Posterior cingulate gyrus (tissue), 11 donors: ENCODE measurements around the gene IFNK.
A peak's percentile ranks its signal among the peaks of the same experiment; 100 is the strongest.

Experiments
- DNase-seq, 10 donors: peaks; one replicate each; pipeline versions ENCODE4 v3.0.0 to v3.0.0-alpha.2; 2020 to 2021; ENCODE audit warnings: mixed read lengths in 3 of 10
- intact Hi-C: fragments of 100-400 bp; cut with DNase I; formaldehyde crosslinking; loops from one replicate; pipeline ENCODE4 v1.15.1; 2023

The IFNK gene

GRCh38 chr9:27566118-27566517 is 42.0 kb downstream of the IFNK start:
- intact Hi-C loops: no loop called here
- DNase-seq: no peak

GRCh38 chr9:27569406-27569805 is 45.3 kb downstream of the IFNK start:
- intact Hi-C loops: no loop called here
- DNase-seq: no peak

GRCh38 chr9:27571011-27571410 is 46.9 kb downstream of the IFNK start:
- no peak for DNase-seq
- intact Hi-C loops: loop anchor here (5.0 to 10.0 kb wide), 3 partner anchors 154 to 679 kb away; partner anchors contain the start of genes CAAP1 and IFT74

- DNase-seq: no peak
Measured at GRCh38 chr9:27572061-27572460, 48.0 kb downstream of the IFNK start.

GRCh38 chr9:27572566-27572917 is 48.5 kb downstream of the IFNK start:
- intact Hi-C loops: loop anchor here (5.0 to 10.0 kb wide), 3 partner anchors 152 to 680 kb away; partner anchors contain the start of genes CAAP1 and IFT74
- peak in 1 of 10 donors; percentile 11 for DNase-seq

More at GRCh38 chr9:27572061-27572460, 48.0 kb downstream of the IFNK start:
- intact Hi-C loops: loop anchor here (5.0 to 10.0 kb wide), 3 partner anchors 153 to 680 kb away; partner anchors contain the start of genes CAAP1 and IFT74

GRCh38 chr9:27572918-27573633 is 49.0 kb downstream of the IFNK start, which contains the start of gene C9orf72:
C9orf72 (minus strand) TSS chr9:27573481; CDS start chr9:27567120, 6,361 bp downstream.
- intact Hi-C loops: loop anchor here (5.0 to 10.0 kb wide), 3 partner anchors 152 to 681 kb away; partner anchors contain the start of genes CAAP1 and IFT74

GRCh38 chr9:27573634-27574590 is 49.8 kb downstream of the IFNK start:
- DNase-seq: peak; percentile 81 to 98 (median 93)
- intact Hi-C loops: loop anchor here (5.0 to 10.0 kb wide), 3 partner anchors 151 to 682 kb away; partner anchors contain the start of genes CAAP1 and IFT74

More at GRCh38 chr9:27572918-27573633, 49.0 kb downstream of the IFNK start, which contains the start of gene C9orf72:
- DNase-seq: peak; percentile 74 to 96 (median 78)
